Calu3 (cell line): ENCODE measurements around the gene CDH4. TPM values are rescaled to one million over a fixed set of nuclear protein-coding genes. Genes with fewer than 3 reads are reported as not detected.

ENCODE experiments used
- BruUV-seq: library from RNA; stranded (reverse); fragments of 400-500 nt; replicated peaks from 2 replicates; lab custom pipeline; 2021; lab: Mats Ljungman, UMichigan
- CTCF ChIA-PET: fragments of 300-600 bp; sonication (Branson Sonifier 250); formaldehyde crosslinking; loops from one replicate; lab custom pipeline; 2022; ENCODE audit warnings: antibody characterized with exemption; lab: Charles Lee
- DNase-seq: peaks from one replicate; pipeline ENCODE4 v3.0.0; 2022
- H3K27ac Mint-ChIP-seq: one replicate; pipeline ENCODE4 v1.8.0; 2022; ENCODE audit warnings: mixed read lengths; ENCODE audit not compliant: unreplicated experiment
- H3K27me3 Mint-ChIP-seq: one replicate; pipeline ENCODE4 v1.8.0; 2022; ENCODE audit warnings: mixed read lengths; ENCODE audit not compliant: unreplicated experiment
- H3K36me3 Mint-ChIP-seq: one replicate; pipeline ENCODE4 v1.8.0; 2022; ENCODE audit warnings: mild to moderate bottlenecking, moderate library complexity, mixed read lengths; ENCODE audit not compliant: insufficient read depth, unreplicated experiment
- H3K4me1 Mint-ChIP-seq: one replicate; pipeline ENCODE4 v1.8.0; 2022; ENCODE audit warnings: mild to moderate bottlenecking, low read depth, mixed read lengths; ENCODE audit not compliant: unreplicated experiment
- H3K4me3 Mint-ChIP-seq: one replicate; pipeline ENCODE4 v1.8.0; 2022; ENCODE audit warnings: mild to moderate bottlenecking, low read depth, moderate library complexity, mixed read lengths; ENCODE audit not compliant: unreplicated experiment
- H3K9me3 Mint-ChIP-seq: one replicate; pipeline ENCODE4 v1.8.0; 2022; ENCODE audit warnings: low read depth, mixed read lengths; ENCODE audit not compliant: unreplicated experiment
- intact Hi-C: fragments of 100-400 bp; cut with micrococcal nuclease; formaldehyde crosslinking; loops from one replicate; pipeline ENCODE4 v1.10.0; 2022; ENCODE audit not compliant: unreplicated experiment
- total RNA-seq: library from RNA; stranded (reverse); gene quantifications from 2 replicates; pipeline ENCODE4 v1.2.3, GENCODE V29; 2022
- TF ChIP-seq, protein P1 (sequence below): fragments of 200-600 bp; IDR thresholded peaks from one replicate; pipeline ENCODE4 v1.8.0; 2022; ENCODE audit warnings: antibody characterized with exemption; ENCODE audit not compliant: unreplicated experiment

The CDH4 gene
- total RNA-seq, 1 experiment from 2014 or later, result not detected

DNA sequence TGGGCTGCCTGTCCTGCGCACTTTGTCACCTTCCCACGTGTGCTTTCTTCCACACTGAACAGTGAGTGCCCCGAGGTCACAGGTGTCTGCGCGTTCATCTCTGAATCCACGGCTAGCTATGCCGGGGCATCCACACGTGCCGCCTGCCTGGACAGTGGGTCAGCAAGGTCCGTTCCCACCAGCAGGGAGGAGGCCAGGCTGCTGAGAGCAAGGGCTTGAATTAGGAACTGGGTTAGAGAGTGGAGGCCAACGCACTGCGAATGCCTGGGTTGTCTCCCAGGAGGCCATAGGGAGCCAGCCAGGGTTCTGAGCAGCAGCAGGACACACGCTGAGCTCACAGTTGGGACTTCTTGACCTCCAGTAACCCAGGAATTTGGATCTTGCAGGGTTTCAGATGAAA lies 565.5 kb downstream of the CDH4 start:
- Mint-ChIP-seq H3K9me3 (no peaks in the 10 kb centered on the region), H3K27me3 (peaks cover 98% of the 10 kb centered on the region), H3K36me3 (no peaks in the 10 kb centered on the region), H3K4me3 (no peak overlapping the region), H3K27ac (no peak overlapping the region), H3K4me1 (no peaks in the 10 kb centered on the region)
- no peak for DNase-seq
- intact Hi-C loops, result no loop called here
- TF ChIP-seq, protein P1, sequence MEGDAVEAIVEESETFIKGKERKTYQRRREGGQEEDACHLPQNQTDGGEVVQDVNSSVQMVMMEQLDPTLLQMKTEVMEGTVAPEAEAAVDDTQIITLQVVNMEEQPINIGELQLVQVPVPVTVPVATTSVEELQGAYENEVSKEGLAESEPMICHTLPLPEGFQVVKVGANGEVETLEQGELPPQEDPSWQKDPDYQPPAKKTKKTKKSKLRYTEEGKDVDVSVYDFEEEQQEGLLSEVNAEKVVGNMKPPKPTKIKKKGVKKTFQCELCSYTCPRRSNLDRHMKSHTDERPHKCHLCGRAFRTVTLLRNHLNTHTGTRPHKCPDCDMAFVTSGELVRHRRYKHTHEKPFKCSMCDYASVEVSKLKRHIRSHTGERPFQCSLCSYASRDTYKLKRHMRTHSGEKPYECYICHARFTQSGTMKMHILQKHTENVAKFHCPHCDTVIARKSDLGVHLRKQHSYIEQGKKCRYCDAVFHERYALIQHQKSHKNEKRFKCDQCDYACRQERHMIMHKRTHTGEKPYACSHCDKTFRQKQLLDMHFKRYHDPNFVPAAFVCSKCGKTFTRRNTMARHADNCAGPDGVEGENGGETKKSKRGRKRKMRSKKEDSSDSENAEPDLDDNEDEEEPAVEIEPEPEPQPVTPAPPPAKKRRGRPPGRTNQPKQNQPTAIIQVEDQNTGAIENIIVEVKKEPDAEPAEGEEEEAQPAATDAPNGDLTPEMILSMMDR, result no peak
- BruUV-seq, result no TSS peak
- CTCF ChIA-PET, result no interaction called here

DNA sequence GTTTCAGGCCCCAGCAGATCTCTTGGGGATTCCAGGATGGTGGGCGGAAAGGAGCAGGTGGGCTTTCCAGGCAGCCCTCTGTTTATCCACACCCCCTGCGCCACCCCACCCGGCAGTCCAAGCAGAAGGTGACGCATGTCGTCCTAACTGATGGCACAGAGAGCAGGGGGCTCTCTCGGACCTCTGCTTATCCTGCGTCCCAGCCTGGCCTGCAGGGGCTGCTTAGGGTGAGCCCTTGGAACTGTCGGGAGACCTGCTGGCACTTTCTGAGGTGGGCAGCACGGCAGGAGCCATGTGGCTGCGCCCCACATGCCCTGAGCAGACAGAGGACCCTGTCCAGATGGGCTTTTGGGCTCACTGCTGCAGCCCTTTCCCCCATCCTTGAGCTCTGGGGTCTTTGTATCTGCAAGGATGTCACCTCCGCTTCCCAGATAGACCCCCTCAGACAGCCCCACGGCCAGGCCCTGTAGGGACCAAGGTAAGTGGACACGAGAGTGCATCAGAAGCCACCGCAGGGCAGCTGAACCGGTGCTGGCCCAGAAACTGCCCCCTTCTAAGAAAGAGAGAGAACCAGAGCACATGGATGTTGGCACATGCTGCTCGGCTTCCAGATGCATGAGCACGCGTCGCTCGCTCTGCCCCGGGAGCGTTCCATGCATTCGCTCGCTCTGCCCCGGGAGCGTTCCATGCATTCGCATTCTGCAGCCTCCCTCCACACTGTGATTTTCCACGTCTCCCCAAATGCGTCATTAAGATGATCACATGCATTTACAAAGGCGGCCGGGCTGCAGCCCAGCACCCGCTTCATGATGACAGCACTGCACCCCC lies 566.9 kb downstream of the CDH4 start:
- CTCF ChIA-PET, result no interaction called here
- DNase-seq, result no peak
- Mint-ChIP-seq H3K27ac (no peak overlapping the region), H3K36me3 (no peaks in the 10 kb centered on the region), H3K4me1 (no peaks in the 10 kb centered on the region), H3K9me3 (peaks cover 4% of the 10 kb centered on the region), H3K4me3 (no peak overlapping the region), H3K27me3 (peaks cover 96% of the 10 kb centered on the region)
- intact Hi-C loops, result no loop called here
- TF ChIP-seq, protein P1, result no peak
- no TSS peak for BruUV-seq

DNA sequence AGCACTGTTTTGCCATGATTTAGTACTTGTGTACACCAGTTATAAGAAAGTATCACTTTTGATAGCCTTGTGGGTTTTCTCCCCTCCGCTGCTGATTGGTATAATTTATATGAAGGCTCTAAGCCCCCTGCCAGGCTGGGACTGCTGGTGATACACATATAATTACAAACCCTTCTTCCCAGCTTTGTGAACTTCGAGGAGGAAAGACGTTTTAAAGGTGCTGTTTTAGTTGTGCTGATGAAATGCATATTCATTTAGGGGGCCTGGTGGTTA lies 567.4 kb downstream of the CDH4 start:
- peaks cover 90% of the 10 kb centered on the region for H3K27me3 Mint-ChIP-seq
- no peaks in the 10 kb centered on the region for H3K36me3 Mint-ChIP-seq
- H3K9me3 Mint-ChIP-seq, result peaks cover 4% of the 10 kb centered on the region
- intact Hi-C loops, result no loop called here
- no peak overlapping the region for H3K4me3 Mint-ChIP-seq
- no TSS peak for BruUV-seq
- no peaks in the 10 kb centered on the region for H3K4me1 Mint-ChIP-seq
- H3K27ac Mint-ChIP-seq, result no peak overlapping the region
- no peak for DNase-seq
- TF ChIP-seq, protein P1, result no peak
- CTCF ChIA-PET, result no interaction called here

DNA sequence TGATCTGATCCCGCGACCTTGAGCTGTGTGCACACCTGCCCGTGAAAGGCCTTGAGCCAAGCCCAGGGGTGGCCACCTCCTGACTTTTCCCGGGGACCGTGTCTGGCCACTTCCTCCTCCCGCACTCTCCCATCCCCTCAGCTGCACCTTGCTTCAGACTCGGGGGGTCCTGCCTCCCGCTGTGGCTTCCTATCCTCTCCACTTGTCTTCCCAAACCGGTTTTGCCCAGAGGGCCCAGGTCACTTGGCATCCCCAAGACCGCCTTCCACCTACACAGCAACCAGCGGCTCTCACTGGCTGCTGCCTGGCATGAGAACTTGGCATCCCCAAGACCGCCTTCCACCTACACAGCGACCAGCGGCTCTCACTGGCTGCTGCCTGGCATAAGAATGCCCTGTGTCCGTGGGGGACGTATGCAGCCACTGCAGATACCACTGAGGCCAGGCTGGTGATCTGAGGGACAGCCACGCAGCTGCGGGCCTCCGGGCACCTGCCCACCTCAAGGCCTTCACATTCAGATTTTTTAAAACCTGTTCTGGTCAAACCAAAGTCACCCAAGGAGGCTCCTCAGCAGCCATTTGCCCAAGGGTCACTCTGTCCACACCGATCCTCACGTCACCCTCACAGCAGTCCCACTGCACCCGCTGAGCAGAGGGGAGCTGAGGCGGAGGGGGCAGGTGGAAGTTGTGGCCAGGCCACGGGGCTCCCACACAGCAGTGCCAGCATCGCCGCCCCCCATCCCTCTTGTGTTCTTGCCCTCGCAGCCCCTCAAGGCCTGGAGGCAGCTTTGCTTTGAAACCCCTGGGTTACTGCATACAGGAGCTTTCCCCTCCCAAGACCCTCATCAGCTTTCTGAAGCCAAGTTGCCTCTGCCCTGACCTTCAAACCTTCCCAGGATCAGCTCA lies 568.1 kb downstream of the CDH4 start:
- intact Hi-C loops, result no loop called here
- H3K27ac Mint-ChIP-seq, result no peak overlapping the region
- TF ChIP-seq, protein P1, result no peak
- peaks cover 83% of the 10 kb centered on the region for H3K27me3 Mint-ChIP-seq
- BruUV-seq, result no TSS peak
- no peaks in the 10 kb centered on the region for H3K36me3 Mint-ChIP-seq
- H3K4me3 Mint-ChIP-seq, result no peak overlapping the region
- peaks cover 4% of the 10 kb centered on the region for H3K9me3 Mint-ChIP-seq
- H3K4me1 Mint-ChIP-seq, result no peaks in the 10 kb centered on the region
- CTCF ChIA-PET, result no interaction called here
- DNase-seq, result no peak
